PC-9 (cell line): ENCODE results near the gene POU2F3. TPM values are rescaled to one million over a fixed set of nuclear protein-coding genes. Genes with fewer than 3 reads are reported as not detected.
A peak's percentile ranks its signal among the peaks of the same experiment; 100 is the strongest.

Experiments
- BruUV-seq: library from RNA; stranded (reverse); fragments of 400-500 nt; replicated peaks from 2 replicates; lab custom pipeline; 2021; lab: Mats Ljungman, UMichigan
- CTCF ChIA-PET: fragments of 300-600 bp; sonication (Branson Sonifier 250); formaldehyde crosslinking; loops from one replicate; lab custom pipeline; 2022; ENCODE audit warnings: antibody characterized with exemption; lab: Charles Lee
- POLR2A ChIA-PET: fragments of 300-600 bp; sonication (Branson Sonifier 250); formaldehyde crosslinking; loops from one replicate; lab custom pipeline; 2022; ENCODE audit warnings: antibody characterized with exemption; ENCODE audit not compliant: unreplicated experiment; lab: Charles Lee
- DNase-seq, 2 experiments: peaks; one replicate each; pipeline versions ENCODE4 v3.0.0 to v3.0.0-alpha.2; 2015 to 2022; ENCODE audit warnings: mixed read lengths in 1 of 2
- H2AFZ ChIP-seq: fragments of 200-600 bp; sonication (generic); 2 replicates; pipeline ENCODE4 v1.8.1; 2017; ENCODE audit warnings: antibody characterized with exemption
- H3F3A ChIP-seq: fragments of 200-600 bp; sonication (generic); 2 replicates; pipeline ENCODE4 v1.8.1; 2017; ENCODE audit warnings: antibody characterized with exemption, mild to moderate bottlenecking, low read depth; ENCODE audit not compliant: insufficient read depth
- H3K27ac ChIP-seq: fragments of 200-600 bp; sonication (generic); 2 replicates; pipeline ENCODE4 v1.6.1; 2016; ENCODE audit warnings: mixed run types
- H3K27me3 ChIP-seq: fragments of 200-600 bp; sonication (generic); 2 replicates; pipeline ENCODE4 v1.6.1; 2016; ENCODE audit warnings: low read depth, mixed run types; ENCODE audit not compliant: insufficient read depth
- H3K36me3 ChIP-seq: fragments of 200-600 bp; sonication (generic); 2 replicates; pipeline ENCODE4 v1.6.1; 2016; ENCODE audit warnings: low read depth, mixed run types
- H3K4me1 ChIP-seq: fragments of 200-600 bp; sonication (generic); replicated peaks from 2 replicates; pipeline ENCODE4 v1.6.1; 2016; ENCODE audit warnings: mixed run types; ENCODE audit not compliant: insufficient read depth
- H3K4me2 ChIP-seq: fragments of 200-600 bp; sonication (generic); 2 replicates; pipeline ENCODE4 v1.6.1; 2017; ENCODE audit warnings: mixed run types
- H3K4me3 ChIP-seq: fragments of 200-600 bp; sonication (generic); 2 replicates; pipeline ENCODE4 v1.6.1; 2016; ENCODE audit warnings: mixed run types
- H3K79me2 ChIP-seq: fragments of 200-600 bp; sonication (generic); 2 replicates; pipeline ENCODE4 v1.6.1; 2017; ENCODE audit warnings: low read depth, mixed run types
- H3K9me2 ChIP-seq: fragments of 200-600 bp; sonication (generic); 2 replicates; pipeline ENCODE4 v1.8.1; 2017; ENCODE audit warnings: mild to moderate bottlenecking; ENCODE audit not compliant: insufficient read depth
- H3K9me3 ChIP-seq: fragments of 200-600 bp; sonication (generic); 2 replicates; pipeline ENCODE4 v1.8.1; 2016; ENCODE audit warnings: low read depth; ENCODE audit not compliant: insufficient read depth
- H4K20me1 ChIP-seq: fragments of 200-600 bp; sonication (generic); 2 replicates; pipeline ENCODE4 v1.8.1; 2017; ENCODE audit not compliant: insufficient read depth
- CTCF ChIP-seq: fragments of 200-600 bp; sonication (generic); conservative IDR thresholded peaks from 2 replicates; pipeline ENCODE4 v1.6.1; 2017; ENCODE audit warnings: mixed run types, antibody characterized with exemption, mild to moderate bottlenecking, moderate library complexity
- EZH2 ChIP-seq: fragments of 200-600 bp; sonication (generic); IDR thresholded peaks from 2 replicates; pipeline ENCODE4 v1.8.0; 2017; ENCODE audit warnings: antibody characterized with exemption, low read depth
- intact Hi-C: fragments of 100-400 bp; cut with micrococcal nuclease; formaldehyde crosslinking; loops from one replicate; pipeline ENCODE4 v1.10.0; 2022; ENCODE audit not compliant: unreplicated experiment
- total RNA-seq: library from RNA; stranded (reverse); gene quantifications from 2 replicates; pipeline ENCODE4 v1.2.3, GENCODE V29; 2021

Gene POU2F3
- total RNA-seq, 1 experiment from 2014 or later = 2.9 TPM

- Histone ChIP-seq H3K4me3 (no peak overlapping the region; the same call in 1 of the 2 replicates), H3K36me3 (peaks cover 16% of the 10 kb centered on the region), H3F3A (peaks cover 41% of the 10 kb centered on the region), H3K79me2 (peaks cover 86% of the 10 kb centered on the region), H4K20me1 (peaks cover 10% of the 10 kb centered on the region; the same call in 1 of the 2 replicates), H3K4me1 (peaks cover 50% of the 10 kb centered on the region), H3K27ac (peak overlapping the region; percentile 80), H3K9me3 (no peaks in the 10 kb centered on the region), H3K4me2 (peak overlapping the region; percentile 98), H2AFZ (no peak overlapping the region), H3K9me2 (no peaks in the 10 kb centered on the region), H3K27me3 (no peaks in the 10 kb centered on the region)
- TF ChIP-seq CTCF = no peak
- TF ChIP-seq EZH2 = no peak
- intact Hi-C loops = loop anchor here (5.0 kb wide), 2 partner anchors 42 to 92 kb away; no protein-coding TSS in a partner anchor
- POLR2A ChIA-PET = no interaction called here
- no TSS peak for BruUV-seq
- CTCF ChIA-PET = interaction anchor here (0.6 kb wide), 1 partner anchor 120 kb away, joined by 3 read pairs; no protein-coding TSS in a partner anchor
- DNase-seq = no peak
Measured at GRCh38 chr11:120214581-120214980, 25.4 kb upstream of the POU2F3 start.

- Histone ChIP-seq H4K20me1 (peaks cover 18% of the 10 kb centered on the region; the same call in 1 of the 2 replicates), H3K9me3 (no peaks in the 10 kb centered on the region), H3K9me2 (no peaks in the 10 kb centered on the region), H3K4me2 (peak overlapping the region; percentile 98), H3K36me3 (peaks cover 16% of the 10 kb centered on the region), H3K27me3 (no peaks in the 10 kb centered on the region), H3K4me1 (peaks cover 53% of the 10 kb centered on the region), H3K27ac (peak overlapping the region; percentile 80), H3K4me3 (no peak overlapping the region), H2AFZ (no peak overlapping the region), H3F3A (peaks cover 33% of the 10 kb centered on the region), H3K79me2 (peaks cover 89% of the 10 kb centered on the region)
- TF ChIP-seq CTCF (no peak), EZH2 (no peak)
- intact Hi-C loops = no loop called here
- POLR2A ChIA-PET = no interaction called here
- CTCF ChIA-PET = no interaction called here
- DNase-seq = peak; percentile 48 to 77
- BruUV-seq = no TSS peak
Measured at GRCh38 chr11:120215634-120216033, 24.3 kb upstream of the POU2F3 start.

GRCh38 chr11:120216426-120217102 lies 23.4 kb upstream of the POU2F3 start:
- no peaks in the 10 kb centered on the region for H3K9me2 ChIP-seq
- H3K79me2 ChIP-seq = peaks cover 91% of the 10 kb centered on the region
- no peaks in the 10 kb centered on the region for H3K27me3 ChIP-seq
- peaks cover 62% of the 10 kb centered on the region for H3K4me1 ChIP-seq
- POLR2A ChIA-PET = no interaction called here
- H3K4me2 ChIP-seq = no peak overlapping the region; the same call in 1 of the 2 replicates
- CTCF ChIA-PET = no interaction called here
- H2AFZ ChIP-seq = no peak overlapping the region
- peaks cover 25% of the 10 kb centered on the region; the same call in 1 of the 2 replicates for H4K20me1 ChIP-seq
- H3F3A ChIP-seq = peaks cover 33% of the 10 kb centered on the region
- BruUV-seq = no TSS peak
- peaks cover 16% of the 10 kb centered on the region for H3K36me3 ChIP-seq
- no peak overlapping the region for H3K4me3 ChIP-seq
- no peak for DNase-seq
- H3K9me3 ChIP-seq = no peaks in the 10 kb centered on the region
- H3K27ac ChIP-seq = peak overlapping the region; percentile 80; the same call in 1 of the 2 replicates
- no peak for TF ChIP-seq EZH2
- TF ChIP-seq CTCF = no peak
- intact Hi-C loops = no loop called here
